ENCODE data around the gene PREX1.
A peak's percentile ranks its signal among the peaks of the same experiment; 100 is the strongest.

The PREX1 gene

GRCh38 chr20:48676795-48677460 lies 150.9 kb downstream of the PREX1 start:
- no peak for TF ChIP-seq SPI1 (IDR thresholded peaks at IDR 0.05; ENCODE audit: borderline replicate concordance, low read depth)
- no peak for TF ChIP-seq CTCF (IDR thresholded peaks at IDR 0.05; ENCODE audit: insufficient read depth, low read length)
- no peak for TF ChIP-seq GABPA (IDR thresholded peaks at IDR 0.05; ENCODE audit: low read depth)
- no peak for TF ChIP-seq POLR2AphosphoS5 (IDR thresholded peaks at IDR 0.05; ENCODE audit: low read depth)
- no peak for TF ChIP-seq REST (IDR thresholded peaks at IDR 0.05; ENCODE audit: insufficient replicate concordance, low read depth)
- DNase-seq (ENCODE audit: low read depth in 1 of 2, low spot score in 1 of 2): no peak
- Histone ChIP-seq H3K4me3 (replicated peaks; ENCODE audit: insufficient read depth, low read length) (no peak overlapping the region), H3K27me3 (ENCODE audit: insufficient read depth, poor library complexity, severe bottlenecking) (no peaks in the 10 kb centered on the region), H3K27ac (replicated peaks) (no peak overlapping the region)

GRCh38 chr20:48676125-48676524 lies 151.7 kb downstream of the PREX1 start:
- Histone ChIP-seq H3K27me3 (ENCODE audit: insufficient read depth, poor library complexity, severe bottlenecking) (no peaks in the 10 kb centered on the region), H3K27ac (replicated peaks) (no peak overlapping the region), H3K4me3 (replicated peaks; ENCODE audit: insufficient read depth, low read length) (no peak overlapping the region)
- TF ChIP-seq CTCF (IDR thresholded peaks at IDR 0.05; ENCODE audit: insufficient read depth, low read length) (no peak), REST (IDR thresholded peaks at IDR 0.05; ENCODE audit: insufficient replicate concordance, low read depth) (no peak)
- DNase-seq (ENCODE audit: low read depth in 1 of 2, low spot score in 1 of 2): no peak

- H3K4me3 ChIP-seq (replicated peaks; ENCODE audit: insufficient read depth, low read length): no peak overlapping the region
- no peaks in the 10 kb centered on the region for H3K27me3 ChIP-seq (ENCODE audit: insufficient read depth, poor library complexity, severe bottlenecking)
- DNase-seq (ENCODE audit: low read depth in 1 of 2, low spot score in 1 of 2): no peak
- H3K27ac ChIP-seq (replicated peaks): peak overlapping the region; percentile 79
- TF ChIP-seq CTCF (IDR thresholded peaks at IDR 0.05; ENCODE audit: insufficient read depth, low read length) (no peak), SPI1 (IDR thresholded peaks at IDR 0.05; ENCODE audit: borderline replicate concordance, low read depth) (no peak), GABPA (IDR thresholded peaks at IDR 0.05; ENCODE audit: low read depth) (no peak), REST (IDR thresholded peaks at IDR 0.05; ENCODE audit: insufficient replicate concordance, low read depth) (no peak), POLR2AphosphoS5 (IDR thresholded peaks at IDR 0.05; ENCODE audit: low read depth) (no peak)
These were observed 153.3 kb downstream of the PREX1 start for GRCh38 chr20:48674461-48674860.

Data from HL-60 (cell line).